ENCODE results near the gene SMAD6. TPM values are rescaled to one million over a fixed set of nuclear protein-coding genes. Genes with fewer than 3 reads are reported as not detected.

Gene SMAD6
- total and polyA plus RNA-seq, 2 of the 4 experiments (the other 2 are of a cell fraction): 4.8 to 8.5 TPM

Other genes starting within 250 kb of the SMAD6 start
- 26.3 and 40.8 TPM in 2 replicates for gene SNAPC5, start 204.5 kb upstream of the SMAD6 start, total RNA-seq (2012; rRNA removed)
- 25.4 and 25.9 TPM in 2 replicates for gene SNAPC5, start 204.5 kb upstream of the SMAD6 start, polyA plus RNA-seq (2012; rRNA removed)
- gene RPL4, start 197.4 kb upstream of the SMAD6 start, total RNA-seq (2012; rRNA removed): 6,510 and 13,244 TPM in 2 replicates
- gene RPL4, start 197.4 kb upstream of the SMAD6 start, polyA plus RNA-seq (2012; rRNA removed): 3,530 and 4,083 TPM in 2 replicates
- gene ZWILCH, start 196.9 kb upstream of the SMAD6 start, total RNA-seq (2012; rRNA removed): 22.2 and 28.1 TPM in 2 replicates
- gene ZWILCH, start 196.9 kb upstream of the SMAD6 start, polyA plus RNA-seq (2012; rRNA removed): 10.3 and 10.5 TPM in 2 replicates
- gene LCTL, start 136.2 kb upstream of the SMAD6 start, total RNA-seq (2012; rRNA removed): 8.9 and 10.4 TPM in 2 replicates
- 10.3 and 10.5 TPM in 2 replicates for gene LCTL, start 136.2 kb upstream of the SMAD6 start, polyA plus RNA-seq (2012; rRNA removed)

Data from IMR-90 (cell line).